ENCODE data around the gene RPL9.

GRCh38 chr4:39433878-39434492 is 24.7 kb downstream of the RPL9 start:
- TF ChIP-seq REST (IDR thresholded peaks at IDR 0.05; ENCODE audit: insufficient replicate concordance, low read depth) (no peak), CTCF (IDR thresholded peaks at IDR 0.05; ENCODE audit: insufficient read depth, low read length) (no peak), POLR2AphosphoS5 (IDR thresholded peaks at IDR 0.05; ENCODE audit: low read depth) (no peak)
